Activated CD4-positive, alpha-beta T cell treated with anti-CD3 and anti-CD28 coated beads for 36 hours (primary cell): ENCODE data around the gene ACAA2. TPM values are rescaled to one million over a fixed set of nuclear protein-coding genes. Genes with fewer than 3 reads are reported as not detected.

ENCODE experiments used
- ATAC-seq: fragments of 200-7000 bp; cut with Tn5 transposase; one replicate; pipeline ENCODE4 v1.10.0; 2021; ENCODE audit warnings: mild to moderate bottlenecking, moderate library complexity
- CTCF ChIA-PET: fragments of 350-600 bp; sonication (Branson Sonifier 250); formaldehyde crosslinking; loops from one replicate; lab custom pipeline; 2021; ENCODE audit warnings: antibody characterized with exemption; lab: Charles Lee
- POLR2A ChIA-PET: fragments of 350-600 bp; sonication (Branson Sonifier 250); formaldehyde crosslinking; loops from one replicate; lab custom pipeline; 2021; ENCODE audit warnings: antibody characterized with exemption, inconsistent platforms; lab: Charles Lee
- DNase-seq: peaks from one replicate; pipeline ENCODE4 v3.0.0-alpha.2; 2020
- H3K27ac Mint-ChIP-seq: one replicate; pipeline ENCODE4 v1.8.0; 2021; ENCODE audit warnings: mixed read lengths
- H3K27me3 Mint-ChIP-seq: one replicate; pipeline ENCODE4 v1.8.0; 2021; ENCODE audit warnings: mixed read lengths
- H3K36me3 Mint-ChIP-seq: one replicate; pipeline ENCODE4 v1.8.0; 2021; ENCODE audit warnings: low read depth, mixed read lengths
- H3K4me1 Mint-ChIP-seq: one replicate; pipeline ENCODE4 v1.8.0; 2021; ENCODE audit warnings: mixed read lengths
- H3K4me3 Mint-ChIP-seq: one replicate; pipeline ENCODE4 v1.8.0; 2021; ENCODE audit warnings: mild to moderate bottlenecking, moderate library complexity, mixed read lengths
- H3K9me3 Mint-ChIP-seq: one replicate; pipeline ENCODE4 v1.8.0; 2021; ENCODE audit warnings: low read depth, mixed read lengths
- intact Hi-C, 2 experiments: fragments of 100-400 bp; cut with DNase I in 1 of 2; cut with micrococcal nuclease in 1 of 2; formaldehyde crosslinking; loops; one replicate each; pipeline versions ENCODE4 v1.14.2 to v1.15.1; 2022 to 2024; cut with DNase I, micrococcal nuclease
- total RNA-seq, 2 experiments: library from RNA; stranded (reverse); gene quantifications; one replicate each; pipeline ENCODE4 v1.2.3, GENCODE V29; 2021

The ACAA2 gene
- total RNA-seq = 10 to 100 TPM; 63.4 to 75.2 TPM

GRCh38 chr18:49813319-49814146, at the start of gene ACAA2:
TSS of gene ACAA2 (minus strand) at chr18:49813533. CDS start at chr18:49813484, 49 bp downstream.
- H3K9me3 Mint-ChIP-seq = peaks cover 10% of the 10 kb centered on the region
- H3K27ac Mint-ChIP-seq = peak within 1 kb of the TSS; percentile 98
- ChIA-PET POLR2A (no interaction called here), CTCF (interaction anchor here (0.6 kb wide), 1 partner anchor 65 kb away, joined by 3 read pairs; no protein-coding TSS in a partner anchor)
- ATAC-seq (peak; percentile 93), DNase-seq (peak; percentile 92)
- H3K36me3 Mint-ChIP-seq = peaks cover 30% of the 10 kb centered on the region
- no peaks in the 10 kb centered on the region for H3K27me3 Mint-ChIP-seq
- peaks cover 47% of the 10 kb centered on the region for H3K4me1 Mint-ChIP-seq
- intact Hi-C loops = loop anchor here (1.0 to 10.0 kb wide), 15 partner anchors 25 to 1881 kb away; partner anchors contain the start of genes C18orf32 (in 2 of the 2), CXXC1 (in 2 of the 2), DYM (in 2 of the 2) and SKA1 (in 2 of the 2)
- H3K4me3 Mint-ChIP-seq = peak within 1 kb of the TSS; percentile 93

- DNase-seq (no peak), ATAC-seq (no peak)
- CTCF ChIA-PET = interaction anchor here (0.6 to 7.7 kb wide), 4 partner anchors 32 to 351 kb away, joined by 3 to 107 read pairs (median 3); no protein-coding TSS in a partner anchor
- POLR2A ChIA-PET = no interaction called here
- Mint-ChIP-seq H3K27me3 (no peaks in the 10 kb centered on the region), H3K4me3 (no peak overlapping the region), H3K4me1 (no peaks in the 10 kb centered on the region), H3K36me3 (no peaks in the 10 kb centered on the region), H3K27ac (no peak overlapping the region), H3K9me3 (no peaks in the 10 kb centered on the region)
- intact Hi-C loops = loop anchor here in 1 of 2 experiments (10.0 kb wide), 1 partner anchor 228 kb away; no protein-coding TSS in a partner anchor
Measured at GRCh38 chr18:49862656-49863385, 49.5 kb upstream of the ACAA2 start.

- DNase-seq (no peak), ATAC-seq (no peak)
- no peak overlapping the region for H3K27ac Mint-ChIP-seq
- CTCF ChIA-PET = interaction anchor here (0.6 to 7.7 kb wide), 8 partner anchors 12 to 568 kb away, joined by 3 to 107 read pairs (median 4); no protein-coding TSS in a partner anchor
- H3K4me3 Mint-ChIP-seq = no peak overlapping the region
- intact Hi-C loops = loop anchor here in 1 of 2 experiments (10.0 kb wide), 1 partner anchor 227 kb away; no protein-coding TSS in a partner anchor
- H3K9me3 Mint-ChIP-seq = no peaks in the 10 kb centered on the region
- POLR2A ChIA-PET = no interaction called here
- H3K27me3 Mint-ChIP-seq = no peaks in the 10 kb centered on the region
- H3K36me3 Mint-ChIP-seq = no peaks in the 10 kb centered on the region
- H3K4me1 Mint-ChIP-seq = no peaks in the 10 kb centered on the region
Measured at GRCh38 chr18:49861659-49862058, 48.3 kb upstream of the ACAA2 start.

GRCh38 chr18:49859725-49860124, 46.4 kb upstream of the ACAA2 start:
- Mint-ChIP-seq H3K36me3 (no peaks in the 10 kb centered on the region), H3K27me3 (no peaks in the 10 kb centered on the region), H3K4me1 (no peaks in the 10 kb centered on the region), H3K27ac (no peak overlapping the region), H3K9me3 (no peaks in the 10 kb centered on the region), H3K4me3 (no peak overlapping the region)
- DNase-seq = no peak
- ChIA-PET CTCF (interaction anchor here (0.5 to 7.7 kb wide), 11 partner anchors 10 to 1034 kb away, joined by 3 to 107 read pairs (median 3); no protein-coding TSS in a partner anchor), POLR2A (no interaction called here)
- ATAC-seq = no peak
- intact Hi-C loops = loop anchor here (2.0 to 10.0 kb wide), 3 partner anchors 225 to 1183 kb away; no protein-coding TSS in a partner anchor

- Mint-ChIP-seq H3K4me1 (no peaks in the 10 kb centered on the region), H3K27me3 (no peaks in the 10 kb centered on the region), H3K4me3 (no peak overlapping the region), H3K27ac (no peak overlapping the region), H3K9me3 (no peaks in the 10 kb centered on the region), H3K36me3 (no peaks in the 10 kb centered on the region)
- no peak for ATAC-seq
- DNase-seq = no peak
- ChIA-PET CTCF (interaction anchor here (0.5 to 7.7 kb wide), 16 partner anchors 10 to 498 kb away, joined by 3 to 107 read pairs (median 3); no protein-coding TSS in a partner anchor), POLR2A (no interaction called here)
- intact Hi-C loops = loop anchor here (2.0 kb wide), 2 partner anchors 298 to 1182 kb away; no protein-coding TSS in a partner anchor
Measured at GRCh38 chr18:49859021-49859359, 45.7 kb upstream of the ACAA2 start.

GRCh38 chr18:49858309-49859020, 45.1 kb upstream of the ACAA2 start:
- DNase-seq (peak; percentile 76), ATAC-seq (no peak)
- H3K36me3 Mint-ChIP-seq = no peaks in the 10 kb centered on the region
- ChIA-PET CTCF (interaction anchor here (0.7 to 7.7 kb wide), 19 partner anchors 9 to 1184 kb away, joined by 3 to 107 read pairs (median 3); no protein-coding TSS in a partner anchor), POLR2A (no interaction called here)
- no peak overlapping the region for H3K4me3 Mint-ChIP-seq
- intact Hi-C loops = loop anchor here (1.0 to 2.0 kb wide), 4 partner anchors 298 to 1182 kb away; no protein-coding TSS in a partner anchor
- H3K9me3 Mint-ChIP-seq = no peaks in the 10 kb centered on the region
- no peak overlapping the region for H3K27ac Mint-ChIP-seq
- no peaks in the 10 kb centered on the region for H3K27me3 Mint-ChIP-seq
- H3K4me1 Mint-ChIP-seq = no peaks in the 10 kb centered on the region

GRCh38 chr18:49857708-49858107, 44.4 kb upstream of the ACAA2 start:
- H3K9me3 Mint-ChIP-seq = no peaks in the 10 kb centered on the region
- CTCF ChIA-PET = interaction anchor here (0.7 to 7.7 kb wide), 11 partner anchors 26 to 1184 kb away, joined by 3 to 107 read pairs (median 4); no protein-coding TSS in a partner anchor
- POLR2A ChIA-PET = no interaction called here

GRCh38 chr18:49856496-49856895, 43.2 kb upstream of the ACAA2 start:
- CTCF ChIA-PET = interaction anchor here (0.6 to 1.0 kb wide), 2 partner anchors 346 to 348 kb away, joined by 3 to 7 read pairs; no protein-coding TSS in a partner anchor
- ATAC-seq (no peak), DNase-seq (no peak)
- Mint-ChIP-seq H3K27me3 (no peaks in the 10 kb centered on the region), H3K27ac (no peak overlapping the region), H3K4me3 (no peak overlapping the region), H3K4me1 (no peaks in the 10 kb centered on the region), H3K36me3 (no peaks in the 10 kb centered on the region), H3K9me3 (no peaks in the 10 kb centered on the region)
- POLR2A ChIA-PET = no interaction called here
- intact Hi-C loops = no loop called here

More at GRCh38 chr18:49857708-49858107, 44.4 kb upstream of the ACAA2 start:
- ATAC-seq (no peak), DNase-seq (no peak)
- Mint-ChIP-seq H3K4me3 (no peak overlapping the region), H3K4me1 (no peaks in the 10 kb centered on the region), H3K27me3 (no peaks in the 10 kb centered on the region), H3K27ac (no peak overlapping the region), H3K36me3 (no peaks in the 10 kb centered on the region)
- intact Hi-C loops = loop anchor here (1.0 to 2.0 kb wide), 4 partner anchors 297 to 1181 kb away; no protein-coding TSS in a partner anchor

GRCh38 chr18:49855711-49856415, 42.5 kb upstream of the ACAA2 start:
- DNase-seq (no peak), ATAC-seq (no peak)
- intact Hi-C loops = no loop called here
- H3K9me3 Mint-ChIP-seq = no peaks in the 10 kb centered on the region
- ChIA-PET POLR2A (no interaction called here), CTCF (interaction anchor here (0.6 to 1.9 kb wide), 7 partner anchors 13 to 347 kb away, joined by 3 to 7 read pairs (median 3); no protein-coding TSS in a partner anchor)
- H3K27me3 Mint-ChIP-seq = no peaks in the 10 kb centered on the region
- no peak overlapping the region for H3K4me3 Mint-ChIP-seq
- no peak overlapping the region for H3K27ac Mint-ChIP-seq
- no peaks in the 10 kb centered on the region for H3K4me1 Mint-ChIP-seq
- H3K36me3 Mint-ChIP-seq = no peaks in the 10 kb centered on the region

- Mint-ChIP-seq H3K4me1 (no peaks in the 10 kb centered on the region), H3K27me3 (no peaks in the 10 kb centered on the region), H3K36me3 (no peaks in the 10 kb centered on the region), H3K9me3 (no peaks in the 10 kb centered on the region), H3K27ac (no peak overlapping the region), H3K4me3 (no peak overlapping the region)
- POLR2A ChIA-PET = no interaction called here
- no peak for DNase-seq
- CTCF ChIA-PET = interaction anchor here (1.0 to 1.9 kb wide), 2 partner anchors 341 to 344 kb away, joined by 3 to 7 read pairs; no protein-coding TSS in a partner anchor
- intact Hi-C loops = no loop called here
- ATAC-seq = no peak
Measured at GRCh38 chr18:49854681-49855080, 41.3 kb upstream of the ACAA2 start.
